ENCODE results near the gene LARP4. TPM values are rescaled to one million over a fixed set of nuclear protein-coding genes. Genes with fewer than 3 reads are reported as not detected.

The LARP4 gene
- total and polyA plus RNA-seq, 2 experiments from 2014 or later: 59.1 to 88.8 TPM

- TF ChIP-seq ETS1 (IDR thresholded peaks at IDR 0.05): no peak
These were observed 124.7 kb downstream of the LARP4 start (continued) for GRCh38 chr12:50525422-50525821.

GRCh38 chr12:50527359-50527726 is 126.7 kb downstream of the LARP4 start:
- H3F3A ChIP-seq (replicated peaks; ENCODE audit: low read depth): 0 out of 2 replicates have a peak, but pooled peaks cover 4% of the 10 kb centered on the region
- no peaks in the 10 kb centered on the region for H3K9me2 ChIP-seq (ENCODE audit: insufficient read depth)
- H3K27ac ChIP-seq (ENCODE audit: low read depth): no peak overlapping the region
- Mint-ChIP-seq H3K36me3 (ENCODE audit: low read depth) (peaks cover 6% of the 10 kb centered on the region), H3K9me3 (no peaks in the 10 kb centered on the region), H3K4me3 (no peak overlapping the region), H3K27ac (no peak overlapping the region), H3K4me1 (peaks cover 20% of the 10 kb centered on the region), H3K27me3 (ENCODE audit: insufficient read depth, low read depth, poor library complexity) (no peaks in the 10 kb centered on the region)
- H3K4me1 ChIP-seq (ENCODE audit: insufficient read depth): peaks cover 26% of the 10 kb centered on the region
- H3K36me3 ChIP-seq (ENCODE audit: insufficient read depth): no peaks in the 10 kb centered on the region
- ATAC-seq (no peak), DNase-seq (ENCODE audit: low spot score) (no peak)
- no peak overlapping the region for H3K4me2 ChIP-seq
- H3K4me3 ChIP-seq: no peak overlapping the region
- H4K20me1 ChIP-seq (replicated peaks; ENCODE audit: insufficient read depth): peaks cover 8% of the 10 kb centered on the region; the same call in 1 of the 2 replicates
- H2AFZ ChIP-seq: no peak overlapping the region
- peaks cover 75% of the 10 kb centered on the region for H3K79me2 ChIP-seq (replicated peaks; ENCODE audit: insufficient read depth)
- H3K27me3 ChIP-seq (ENCODE audit: insufficient read depth): no peaks in the 10 kb centered on the region
- TF ChIP-seq ZNF462 (CRISPR knock-in tag; IDR thresholded peaks at IDR 0.05) (no peak), CREB1 (CRISPR knock-in tag; IDR thresholded peaks at IDR 0.05; ENCODE audit: low read depth) (no peak), NANOG (IDR thresholded peaks at IDR 0.05; ENCODE audit: borderline replicate concordance) (no peak), STAT1 (IDR thresholded peaks at IDR 0.05; ENCODE audit: unreplicated experiment) (no peak), REST (IDR thresholded peaks at IDR 0.05; ENCODE audit: unreplicated experiment) (no peak), ZNF331 (CRISPR knock-in tag; IDR thresholded peaks at IDR 0.05; ENCODE audit: low read depth) (no peak)
